ENCODE results near the gene NAT10.

Gene NAT10

DNA sequence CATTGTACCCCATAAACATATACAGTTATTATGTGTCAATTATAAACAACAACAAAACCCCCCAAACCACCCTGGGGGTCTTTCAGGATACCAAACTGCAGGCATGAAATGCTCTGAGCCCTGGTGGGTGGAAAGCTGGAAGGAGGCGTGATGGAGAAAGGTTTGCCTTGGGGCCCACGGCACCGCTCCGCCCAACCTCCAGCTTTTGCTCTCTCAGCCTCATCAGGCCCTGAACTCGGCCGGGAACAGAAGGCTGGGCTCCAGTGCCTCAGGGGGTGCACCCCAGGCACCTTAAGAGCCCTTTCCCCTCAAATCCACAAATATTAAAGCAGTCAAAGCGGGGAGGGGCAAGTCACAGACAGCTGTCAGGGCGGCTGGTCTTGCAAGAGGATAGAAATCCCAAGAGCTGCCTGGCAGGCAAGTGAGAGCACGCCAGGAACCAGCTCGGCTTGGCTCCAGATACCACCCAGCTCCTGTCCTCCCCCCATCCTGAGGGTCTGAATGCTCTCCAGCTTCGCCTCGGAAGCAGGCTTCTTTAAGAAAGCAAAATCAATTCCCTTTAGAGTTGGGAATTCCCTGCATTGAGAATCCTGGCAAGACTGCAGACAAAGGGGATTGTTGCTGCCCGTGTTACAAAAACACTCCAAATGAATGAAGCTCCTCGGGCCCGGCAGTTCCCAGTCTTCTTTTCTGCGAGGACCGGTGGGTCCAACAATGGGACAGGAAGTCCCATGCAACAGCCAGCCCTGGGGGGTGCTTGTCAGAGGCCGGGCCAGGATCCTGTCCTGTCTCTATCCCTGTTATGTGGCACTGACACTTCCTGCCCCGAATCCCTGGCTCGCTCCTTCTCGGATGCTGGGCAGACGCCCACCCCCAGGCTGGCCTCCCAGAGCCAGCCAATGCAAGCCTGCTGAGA lies 80.8 kb downstream of the NAT10 start:
- no peak for TF ChIP-seq SPI1 (IDR thresholded peaks at IDR 0.05; ENCODE audit: borderline replicate concordance, low read depth)
- TF ChIP-seq GABPA (IDR thresholded peaks at IDR 0.05; ENCODE audit: low read depth), result no peak
- TF ChIP-seq, protein P1, sequence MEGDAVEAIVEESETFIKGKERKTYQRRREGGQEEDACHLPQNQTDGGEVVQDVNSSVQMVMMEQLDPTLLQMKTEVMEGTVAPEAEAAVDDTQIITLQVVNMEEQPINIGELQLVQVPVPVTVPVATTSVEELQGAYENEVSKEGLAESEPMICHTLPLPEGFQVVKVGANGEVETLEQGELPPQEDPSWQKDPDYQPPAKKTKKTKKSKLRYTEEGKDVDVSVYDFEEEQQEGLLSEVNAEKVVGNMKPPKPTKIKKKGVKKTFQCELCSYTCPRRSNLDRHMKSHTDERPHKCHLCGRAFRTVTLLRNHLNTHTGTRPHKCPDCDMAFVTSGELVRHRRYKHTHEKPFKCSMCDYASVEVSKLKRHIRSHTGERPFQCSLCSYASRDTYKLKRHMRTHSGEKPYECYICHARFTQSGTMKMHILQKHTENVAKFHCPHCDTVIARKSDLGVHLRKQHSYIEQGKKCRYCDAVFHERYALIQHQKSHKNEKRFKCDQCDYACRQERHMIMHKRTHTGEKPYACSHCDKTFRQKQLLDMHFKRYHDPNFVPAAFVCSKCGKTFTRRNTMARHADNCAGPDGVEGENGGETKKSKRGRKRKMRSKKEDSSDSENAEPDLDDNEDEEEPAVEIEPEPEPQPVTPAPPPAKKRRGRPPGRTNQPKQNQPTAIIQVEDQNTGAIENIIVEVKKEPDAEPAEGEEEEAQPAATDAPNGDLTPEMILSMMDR (IDR thresholded peaks at IDR 0.05; ENCODE audit: insufficient read depth, low read length), result no peak
- no peak for TF ChIP-seq POLR2AphosphoS5 (IDR thresholded peaks at IDR 0.05; ENCODE audit: low read depth)
- TF ChIP-seq, protein P2, sequence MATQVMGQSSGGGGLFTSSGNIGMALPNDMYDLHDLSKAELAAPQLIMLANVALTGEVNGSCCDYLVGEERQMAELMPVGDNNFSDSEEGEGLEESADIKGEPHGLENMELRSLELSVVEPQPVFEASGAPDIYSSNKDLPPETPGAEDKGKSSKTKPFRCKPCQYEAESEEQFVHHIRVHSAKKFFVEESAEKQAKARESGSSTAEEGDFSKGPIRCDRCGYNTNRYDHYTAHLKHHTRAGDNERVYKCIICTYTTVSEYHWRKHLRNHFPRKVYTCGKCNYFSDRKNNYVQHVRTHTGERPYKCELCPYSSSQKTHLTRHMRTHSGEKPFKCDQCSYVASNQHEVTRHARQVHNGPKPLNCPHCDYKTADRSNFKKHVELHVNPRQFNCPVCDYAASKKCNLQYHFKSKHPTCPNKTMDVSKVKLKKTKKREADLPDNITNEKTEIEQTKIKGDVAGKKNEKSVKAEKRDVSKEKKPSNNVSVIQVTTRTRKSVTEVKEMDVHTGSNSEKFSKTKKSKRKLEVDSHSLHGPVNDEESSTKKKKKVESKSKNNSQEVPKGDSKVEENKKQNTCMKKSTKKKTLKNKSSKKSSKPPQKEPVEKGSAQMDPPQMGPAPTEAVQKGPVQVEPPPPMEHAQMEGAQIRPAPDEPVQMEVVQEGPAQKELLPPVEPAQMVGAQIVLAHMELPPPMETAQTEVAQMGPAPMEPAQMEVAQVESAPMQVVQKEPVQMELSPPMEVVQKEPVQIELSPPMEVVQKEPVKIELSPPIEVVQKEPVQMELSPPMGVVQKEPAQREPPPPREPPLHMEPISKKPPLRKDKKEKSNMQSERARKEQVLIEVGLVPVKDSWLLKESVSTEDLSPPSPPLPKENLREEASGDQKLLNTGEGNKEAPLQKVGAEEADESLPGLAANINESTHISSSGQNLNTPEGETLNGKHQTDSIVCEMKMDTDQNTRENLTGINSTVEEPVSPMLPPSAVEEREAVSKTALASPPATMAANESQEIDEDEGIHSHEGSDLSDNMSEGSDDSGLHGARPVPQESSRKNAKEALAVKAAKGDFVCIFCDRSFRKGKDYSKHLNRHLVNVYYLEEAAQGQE (IDR thresholded peaks at IDR 0.05; ENCODE audit: insufficient replicate concordance, low read depth), result no peak
- Histone ChIP-seq H3K4me3 (replicated peaks; ENCODE audit: insufficient read depth, low read length) (no peak overlapping the region), H3K27me3 (ENCODE audit: insufficient read depth, poor library complexity, severe bottlenecking) (no peaks in the 10 kb centered on the region), H3K27ac (replicated peaks) (no peak overlapping the region)
- DNase-seq (ENCODE audit: low read depth in 1 of 2, low spot score in 1 of 2), result no peak

DNA sequence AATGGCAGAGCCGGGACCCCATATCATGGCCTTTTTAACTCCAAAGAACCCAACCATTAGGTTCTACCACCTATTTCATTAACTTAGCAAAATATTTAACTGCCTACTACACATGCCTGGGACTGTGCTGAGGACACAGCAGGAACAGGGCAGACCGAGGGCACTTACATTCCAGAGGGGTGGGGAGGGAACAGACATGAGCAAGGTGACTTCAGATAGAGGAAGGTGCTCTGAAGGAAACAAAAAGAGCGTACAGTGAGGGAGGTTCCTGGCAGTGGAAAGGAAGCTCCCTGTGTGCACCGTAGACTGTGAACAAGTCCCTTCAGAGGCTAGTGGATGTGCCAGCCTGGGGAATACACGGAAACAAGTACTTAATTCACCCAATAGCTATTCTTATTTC lies 82.8 kb downstream of the NAT10 start:
- no peak for DNase-seq (ENCODE audit: low read depth in 1 of 2, low spot score in 1 of 2)
- Histone ChIP-seq H3K4me3 (replicated peaks; ENCODE audit: insufficient read depth, low read length) (no peak overlapping the region), H3K27me3 (ENCODE audit: insufficient read depth, poor library complexity, severe bottlenecking) (no peaks in the 10 kb centered on the region), H3K27ac (replicated peaks) (no peak overlapping the region)
- no peak for TF ChIP-seq GABPA (IDR thresholded peaks at IDR 0.05; ENCODE audit: low read depth)
- TF ChIP-seq SPI1 (IDR thresholded peaks at IDR 0.05; ENCODE audit: borderline replicate concordance, low read depth), result no peak

DNA sequence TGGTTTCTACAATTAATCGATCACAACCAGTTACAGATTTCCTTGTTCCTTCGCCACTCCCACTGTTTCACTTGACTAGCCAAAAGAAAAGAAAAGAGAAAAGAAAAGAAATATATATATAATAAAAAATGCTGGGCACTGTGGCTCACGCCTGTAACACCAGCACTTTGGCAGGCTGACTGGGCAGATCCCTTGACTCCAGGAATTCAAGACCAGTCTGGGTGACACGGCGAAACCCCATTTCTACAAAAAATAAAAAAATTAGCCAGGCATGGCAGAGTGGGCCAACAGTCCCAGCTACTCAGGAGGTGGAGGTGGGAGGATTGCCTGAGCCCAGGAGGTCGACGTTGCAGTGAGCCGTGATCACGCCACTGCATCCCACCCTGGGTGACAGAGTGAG lies 83.8 kb downstream of the NAT10 start:
- TF ChIP-seq, protein P1 (IDR thresholded peaks at IDR 0.05; ENCODE audit: insufficient read depth, low read length), result no peak
- TF ChIP-seq, protein P2 (IDR thresholded peaks at IDR 0.05; ENCODE audit: insufficient replicate concordance, low read depth), result no peak
- TF ChIP-seq POLR2AphosphoS5 (IDR thresholded peaks at IDR 0.05; ENCODE audit: low read depth) (no peak), SPI1 (IDR thresholded peaks at IDR 0.05; ENCODE audit: borderline replicate concordance, low read depth) (no peak), GABPA (IDR thresholded peaks at IDR 0.05; ENCODE audit: low read depth) (no peak)
- Histone ChIP-seq H3K4me3 (replicated peaks; ENCODE audit: insufficient read depth, low read length) (no peak overlapping the region), H3K27me3 (ENCODE audit: insufficient read depth, poor library complexity, severe bottlenecking) (no peaks in the 10 kb centered on the region), H3K27ac (replicated peaks) (no peak overlapping the region)
- DNase-seq (ENCODE audit: low read depth in 1 of 2, low spot score in 1 of 2), result no peak

DNA sequence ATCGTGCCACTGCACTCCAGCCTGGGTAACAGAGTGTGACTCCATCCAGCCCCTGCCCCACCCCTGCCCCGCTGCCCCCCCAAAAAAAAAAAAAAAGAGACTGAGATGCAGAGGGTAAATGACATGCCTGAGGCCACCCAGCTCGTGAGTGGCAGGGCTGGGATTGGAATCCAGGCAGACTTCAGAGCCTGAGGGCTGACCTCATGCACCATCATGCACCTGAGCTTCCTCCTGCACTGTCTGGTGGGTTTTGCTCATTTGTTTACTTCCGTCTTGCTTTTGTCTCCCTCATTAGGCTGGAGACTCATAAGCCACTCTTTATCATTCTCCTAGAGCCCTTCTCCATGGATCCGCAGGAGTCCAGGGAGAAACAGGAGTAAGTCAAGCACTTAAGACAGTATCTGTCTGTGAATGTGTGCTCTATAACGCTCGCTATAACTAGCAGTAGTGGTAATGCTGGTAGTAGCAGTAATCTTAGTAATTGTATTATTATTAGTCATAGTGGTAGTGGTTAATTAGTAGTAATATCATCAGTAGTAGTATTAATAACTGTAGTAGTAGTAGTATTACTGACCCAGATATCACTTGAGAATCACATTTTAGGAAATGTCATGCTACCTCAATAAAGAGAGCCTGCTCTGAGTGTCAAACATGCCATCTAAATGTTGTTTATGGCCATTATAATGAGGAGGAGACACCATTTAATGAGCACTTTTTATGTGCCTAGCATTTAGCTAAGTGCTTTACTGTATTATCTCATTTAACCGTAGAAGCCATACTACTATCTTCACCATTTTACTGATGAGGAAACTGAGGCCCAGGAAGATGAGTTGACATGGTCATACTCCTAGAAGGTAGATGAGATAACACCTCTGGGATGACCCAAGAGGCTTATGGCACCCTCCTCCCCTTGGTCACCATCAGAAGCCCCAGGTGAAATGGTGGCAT lies 85.0 kb downstream of the NAT10 start:
- DNase-seq (ENCODE audit: low read depth in 1 of 2, low spot score in 1 of 2), result no peak
- TF ChIP-seq POLR2AphosphoS5 (IDR thresholded peaks at IDR 0.05; ENCODE audit: low read depth) (no peak), SPI1 (IDR thresholded peaks at IDR 0.05; ENCODE audit: borderline replicate concordance, low read depth) (no peak), GABPA (IDR thresholded peaks at IDR 0.05; ENCODE audit: low read depth) (no peak)
- TF ChIP-seq, protein P1 (IDR thresholded peaks at IDR 0.05; ENCODE audit: insufficient read depth, low read length), result no peak
- TF ChIP-seq, protein P2 (IDR thresholded peaks at IDR 0.05; ENCODE audit: insufficient replicate concordance, low read depth), result no peak
- Histone ChIP-seq H3K27ac (replicated peaks) (no peak overlapping the region), H3K4me3 (replicated peaks; ENCODE audit: insufficient read depth, low read length) (no peak overlapping the region), H3K27me3 (ENCODE audit: insufficient read depth, poor library complexity, severe bottlenecking) (no peaks in the 10 kb centered on the region)

Measured in HL-60 (cell line).